Measurements from ENCODE around the gene TTI1. TPM values are rescaled to one million over a fixed set of nuclear protein-coding genes. Genes with fewer than 3 reads are reported as not detected.

TTI1 gene
- total RNA-seq, 1 donor from 2014 or later = 43.8 TPM

DNA sequence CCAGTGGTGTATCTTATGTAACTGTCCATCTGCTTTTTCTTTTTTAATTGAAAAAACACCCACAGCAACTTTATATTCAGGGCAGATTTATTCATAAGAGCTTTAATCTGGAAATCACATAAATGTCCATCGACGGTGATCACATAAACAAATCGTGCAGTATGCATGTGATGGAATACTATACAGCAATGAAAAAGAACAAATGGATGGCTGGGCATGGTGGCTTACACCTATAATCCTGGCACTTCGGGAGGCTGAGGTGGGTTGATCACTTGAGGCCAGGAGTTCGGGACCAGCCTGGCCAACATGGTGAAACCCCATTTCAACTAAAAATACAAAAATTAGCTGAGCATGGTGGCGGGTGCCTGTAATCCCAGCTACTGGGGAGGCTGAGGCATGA lies 91.3 kb downstream of the TTI1 start:
- H3K27me3 Mint-ChIP-seq = no peaks in the 10 kb centered on the region
- H3K36me3 Mint-ChIP-seq = no peaks in the 10 kb centered on the region
- H3K4me1 Mint-ChIP-seq (ENCODE audit: unreplicated experiment) = peaks cover 4% of the 10 kb centered on the region
- no peaks in the 10 kb centered on the region for H3K9me3 Mint-ChIP-seq
- peak; percentile 25 for DNase-seq (ENCODE audit: extremely low spot score, unreplicated experiment)
- TF ChIP-seq, protein P1, sequence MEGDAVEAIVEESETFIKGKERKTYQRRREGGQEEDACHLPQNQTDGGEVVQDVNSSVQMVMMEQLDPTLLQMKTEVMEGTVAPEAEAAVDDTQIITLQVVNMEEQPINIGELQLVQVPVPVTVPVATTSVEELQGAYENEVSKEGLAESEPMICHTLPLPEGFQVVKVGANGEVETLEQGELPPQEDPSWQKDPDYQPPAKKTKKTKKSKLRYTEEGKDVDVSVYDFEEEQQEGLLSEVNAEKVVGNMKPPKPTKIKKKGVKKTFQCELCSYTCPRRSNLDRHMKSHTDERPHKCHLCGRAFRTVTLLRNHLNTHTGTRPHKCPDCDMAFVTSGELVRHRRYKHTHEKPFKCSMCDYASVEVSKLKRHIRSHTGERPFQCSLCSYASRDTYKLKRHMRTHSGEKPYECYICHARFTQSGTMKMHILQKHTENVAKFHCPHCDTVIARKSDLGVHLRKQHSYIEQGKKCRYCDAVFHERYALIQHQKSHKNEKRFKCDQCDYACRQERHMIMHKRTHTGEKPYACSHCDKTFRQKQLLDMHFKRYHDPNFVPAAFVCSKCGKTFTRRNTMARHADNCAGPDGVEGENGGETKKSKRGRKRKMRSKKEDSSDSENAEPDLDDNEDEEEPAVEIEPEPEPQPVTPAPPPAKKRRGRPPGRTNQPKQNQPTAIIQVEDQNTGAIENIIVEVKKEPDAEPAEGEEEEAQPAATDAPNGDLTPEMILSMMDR (conservative IDR thresholded peaks at IDR 0.05) = no peak
- no peak overlapping the region for H3K4me3 Mint-ChIP-seq
- no peak overlapping the region for H3K27ac Mint-ChIP-seq

DNA sequence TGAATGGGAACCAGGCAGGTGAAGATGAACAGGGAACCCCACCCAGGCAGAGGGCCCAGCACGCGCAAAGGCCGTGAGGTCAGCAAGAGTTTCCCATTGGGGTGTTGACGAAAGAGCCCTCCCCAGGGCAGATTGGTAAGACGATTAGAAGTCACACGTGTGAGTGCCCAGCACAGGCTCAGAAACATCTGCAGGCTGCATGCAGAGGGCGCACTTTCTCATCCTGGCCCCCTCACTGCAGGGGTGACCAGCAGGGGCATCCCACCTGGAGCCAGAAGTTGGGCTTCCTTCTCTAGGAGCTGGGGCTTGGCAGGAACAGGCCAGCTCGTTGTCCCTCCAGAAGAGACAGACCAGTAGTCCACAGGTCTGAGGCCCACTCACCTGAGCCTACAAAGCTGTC lies 91.9 kb downstream of the TTI1 start:
- H3K4me1 Mint-ChIP-seq (ENCODE audit: unreplicated experiment) = peaks cover 6% of the 10 kb centered on the region
- no peak overlapping the region for H3K4me3 Mint-ChIP-seq
- no peaks in the 10 kb centered on the region for H3K27me3 Mint-ChIP-seq
- no peaks in the 10 kb centered on the region for H3K36me3 Mint-ChIP-seq
- no peaks in the 10 kb centered on the region for H3K9me3 Mint-ChIP-seq
- TF ChIP-seq, protein P1 (conservative IDR thresholded peaks at IDR 0.05) = no peak
- H3K27ac Mint-ChIP-seq = no peak overlapping the region
- peak; percentile 64 for DNase-seq (ENCODE audit: extremely low spot score, unreplicated experiment)

DNA sequence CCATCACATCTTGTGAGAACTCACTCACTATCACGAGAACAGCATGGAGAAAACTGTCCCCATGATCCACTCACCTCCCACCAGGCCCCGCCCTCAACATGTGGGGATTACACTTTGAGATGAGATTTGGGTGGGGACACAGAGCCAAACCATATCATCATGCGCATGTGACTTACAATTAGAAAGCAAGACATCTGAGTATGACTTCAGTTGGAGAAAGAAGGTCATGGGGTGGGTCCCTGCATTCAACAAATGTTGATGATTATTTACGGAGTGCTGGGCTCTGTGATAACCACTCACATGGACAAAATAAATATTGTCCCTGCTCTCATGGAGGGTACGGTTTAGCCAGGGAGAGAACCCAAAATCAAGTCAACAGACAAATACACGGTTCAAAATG lies 92.4 kb downstream of the TTI1 start:
- no peak overlapping the region for H3K27ac Mint-ChIP-seq
- no peak for DNase-seq (ENCODE audit: extremely low spot score, unreplicated experiment)
- no peak overlapping the region for H3K4me3 Mint-ChIP-seq
- no peaks in the 10 kb centered on the region for H3K27me3 Mint-ChIP-seq
- TF ChIP-seq, protein P1 (conservative IDR thresholded peaks at IDR 0.05) = no peak
- peaks cover 9% of the 10 kb centered on the region for H3K4me1 Mint-ChIP-seq (ENCODE audit: unreplicated experiment)
- H3K9me3 Mint-ChIP-seq = no peaks in the 10 kb centered on the region
- H3K36me3 Mint-ChIP-seq = no peaks in the 10 kb centered on the region

DNA sequence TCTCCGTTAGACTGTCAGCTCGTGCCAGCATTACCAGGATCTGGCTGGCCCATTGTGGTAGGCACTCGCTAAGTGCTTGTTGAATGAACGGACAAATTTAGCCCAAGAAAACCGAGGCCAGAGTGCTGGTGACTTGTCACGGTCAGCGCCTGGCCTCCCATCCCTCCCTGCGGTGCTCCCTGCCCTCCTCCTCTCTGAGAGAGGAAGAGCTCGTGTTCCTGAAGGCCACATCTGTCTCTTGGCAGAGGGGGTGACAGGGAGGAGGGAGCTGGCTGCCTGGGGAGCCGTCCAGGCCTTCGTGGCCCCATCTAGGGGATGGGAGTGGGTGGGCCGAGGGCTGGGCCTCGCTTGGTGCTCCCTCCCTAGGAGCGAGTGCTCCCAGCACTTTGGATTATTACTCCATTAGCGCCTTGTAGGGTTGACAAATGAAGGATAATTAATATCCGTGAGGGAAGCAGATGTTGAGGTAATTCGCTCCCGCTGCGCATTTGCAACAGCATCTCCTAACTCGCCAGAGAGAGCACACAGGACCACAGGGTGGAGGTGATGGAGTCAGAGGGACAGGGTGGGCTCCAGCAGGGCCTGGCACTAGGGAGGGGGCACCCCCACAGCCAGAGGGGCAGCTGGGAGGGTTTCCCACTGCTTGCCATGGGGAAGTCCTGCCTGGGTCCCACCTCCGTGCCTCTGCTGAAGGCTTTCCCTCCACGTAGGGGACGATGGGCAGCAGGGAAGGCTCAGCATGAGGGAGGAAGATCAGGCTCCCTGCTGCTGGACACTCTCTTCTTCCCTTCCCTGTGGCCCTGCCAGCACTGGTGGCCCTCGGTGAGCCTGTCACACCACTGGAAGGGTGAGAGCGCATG lies 93.3 kb downstream of the TTI1 start:
- peaks cover 14% of the 10 kb centered on the region for H3K4me1 Mint-ChIP-seq (ENCODE audit: unreplicated experiment)
- DNase-seq (ENCODE audit: extremely low spot score, unreplicated experiment) = peak; percentile 62
- no peak overlapping the region for H3K4me3 Mint-ChIP-seq
- no peak overlapping the region for H3K27ac Mint-ChIP-seq
- H3K36me3 Mint-ChIP-seq = no peaks in the 10 kb centered on the region
- H3K9me3 Mint-ChIP-seq = no peaks in the 10 kb centered on the region
- TF ChIP-seq, protein P1 (conservative IDR thresholded peaks at IDR 0.05) = no peak
- no peaks in the 10 kb centered on the region for H3K27me3 Mint-ChIP-seq

DNA sequence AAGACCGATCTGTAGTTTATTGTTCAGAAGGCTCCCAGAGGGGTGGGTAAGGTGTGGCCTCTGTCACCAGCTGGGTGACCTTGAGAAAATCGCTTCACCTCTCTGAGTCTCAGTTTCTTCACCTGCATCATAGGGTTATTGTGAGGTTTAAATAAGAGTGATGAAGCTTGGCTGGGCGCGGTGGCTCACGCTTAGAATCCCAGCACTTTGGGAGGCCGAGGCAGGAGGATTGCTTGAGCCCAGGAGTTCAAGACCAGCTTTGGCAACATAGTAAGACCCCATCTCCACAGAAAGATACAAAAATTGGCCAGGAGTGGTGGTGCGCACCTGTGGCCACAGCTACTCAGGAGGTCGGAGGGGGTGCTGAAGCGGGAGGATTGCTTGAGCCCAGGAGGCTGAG lies 94.3 kb downstream of the TTI1 start:
- no peaks in the 10 kb centered on the region for H3K36me3 Mint-ChIP-seq
- TF ChIP-seq, protein P1 (conservative IDR thresholded peaks at IDR 0.05) = no peak
- peaks cover 14% of the 10 kb centered on the region for H3K4me1 Mint-ChIP-seq (ENCODE audit: unreplicated experiment)
- no peak overlapping the region for H3K4me3 Mint-ChIP-seq
- H3K9me3 Mint-ChIP-seq = no peaks in the 10 kb centered on the region
- H3K27ac Mint-ChIP-seq = no peak overlapping the region
- no peak for DNase-seq (ENCODE audit: extremely low spot score, unreplicated experiment)
- no peaks in the 10 kb centered on the region for H3K27me3 Mint-ChIP-seq
